ENCODE results near the gene CTAGE1.
"Not testable (repeated sequence)": the region's sequence is repeated elsewhere in the genome, so short reads cannot be mapped to it uniquely, and the experiment has no call there.

The CTAGE1 gene

GRCh38 chr18:22436136-22436535, 18.4 kb upstream of the CTAGE1 start:
- DNase-seq (ENCODE audit: low read depth): no peak

DNA sequence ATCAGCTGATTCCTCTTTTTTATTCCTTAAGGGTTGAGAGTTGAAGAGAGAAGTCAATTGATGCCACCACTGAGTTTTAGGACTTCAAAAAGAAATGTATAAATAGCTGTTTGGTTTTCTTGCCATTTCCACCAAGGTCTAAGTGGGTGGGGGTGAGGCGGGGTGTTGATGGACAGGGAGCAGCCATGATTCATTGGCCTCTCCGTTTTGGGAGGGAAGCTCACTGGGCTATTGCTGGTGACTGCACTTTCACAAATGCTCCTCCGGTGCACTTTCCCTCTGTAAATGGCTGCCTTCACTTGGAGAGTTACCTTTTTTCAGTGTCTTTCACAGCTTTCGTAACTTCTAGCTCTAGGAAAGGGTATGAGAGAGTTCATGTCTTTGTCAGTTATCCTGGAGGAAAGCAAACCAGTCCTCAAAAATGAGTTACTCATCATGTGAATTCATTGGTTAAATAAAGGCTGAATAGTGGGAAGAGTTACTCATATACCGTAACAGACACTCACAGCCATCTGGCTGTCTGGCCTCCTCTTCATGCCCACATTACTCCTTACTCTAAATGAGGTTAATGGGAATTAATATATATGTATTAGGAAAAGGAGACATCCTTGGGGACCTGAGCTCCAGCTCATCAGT, 17.4 kb upstream of the CTAGE1 start:
- no peak for DNase-seq (ENCODE audit: low read depth)

GRCh38 chr18:22433956-22434355, 16.2 kb upstream of the CTAGE1 start:
- DNase-seq (ENCODE audit: low read depth): no peak

DNA sequence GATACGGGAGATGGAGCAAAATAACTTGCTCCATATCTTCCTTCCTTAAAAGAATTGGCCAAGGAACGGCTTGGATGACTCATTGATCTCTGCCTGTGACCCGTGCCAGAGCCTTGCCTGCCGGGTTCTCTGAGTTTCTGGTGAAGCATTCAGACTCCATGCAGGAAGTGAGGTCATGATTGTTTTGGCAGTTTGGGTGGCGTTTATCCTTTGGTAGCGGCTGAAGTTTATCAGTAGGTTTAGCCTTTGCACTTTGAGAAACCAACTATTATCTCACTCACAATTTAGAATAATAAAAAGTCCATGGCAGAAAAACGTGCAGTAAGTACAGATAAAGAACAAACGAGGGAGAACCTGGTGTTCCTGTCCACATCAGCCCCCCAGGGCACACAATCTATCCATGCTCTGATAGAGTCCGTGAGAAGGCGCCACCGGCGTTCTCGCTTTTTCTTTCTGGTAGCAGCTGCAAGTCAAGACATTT, 15.0 kb upstream of the CTAGE1 start:
- DNase-seq (ENCODE audit: low read depth): no peak

- no peak for DNase-seq (ENCODE audit: low read depth)
These were observed 11.8 kb upstream of the CTAGE1 start for GRCh38 chr18:22429564-22429963.

GRCh38 chr18:22428672-22429071, 11.0 kb upstream of the CTAGE1 start:
- no peak for DNase-seq (ENCODE audit: low read depth)

DNA sequence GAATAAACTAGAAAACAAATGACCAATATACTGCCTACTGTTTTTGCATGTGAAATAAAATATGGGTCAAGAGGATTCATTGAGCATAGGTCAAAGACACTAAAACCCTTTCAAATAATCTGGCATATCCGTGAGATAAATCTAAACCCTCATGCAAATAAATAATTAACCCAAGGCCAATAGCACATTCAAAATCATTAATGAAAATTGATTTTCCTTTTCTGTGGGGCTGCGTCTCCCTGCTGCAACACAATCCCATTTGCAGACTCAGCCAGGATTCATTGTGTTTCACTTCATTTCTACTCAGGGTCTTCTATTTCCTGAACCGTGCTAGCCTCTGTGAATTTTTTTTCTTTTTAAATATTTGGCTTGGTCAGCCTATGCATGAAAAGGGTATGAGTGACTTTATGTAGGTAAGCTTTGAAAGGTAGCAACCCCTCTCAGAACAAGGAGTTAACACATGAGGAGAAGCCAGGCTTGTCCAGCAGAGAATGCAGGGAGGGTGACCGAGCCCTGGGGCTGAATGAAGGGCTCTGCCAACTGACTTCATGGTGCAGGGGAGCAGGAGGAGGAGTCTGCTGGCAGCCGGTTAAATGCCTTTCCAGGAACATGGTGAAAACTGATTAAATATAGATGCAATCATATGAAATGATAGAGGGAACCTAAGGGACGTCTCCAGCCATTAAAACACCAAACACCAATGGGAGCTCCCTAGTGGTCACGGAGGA, 10.3 kb upstream of the CTAGE1 start:
- no peak for DNase-seq (ENCODE audit: low read depth)

DNA sequence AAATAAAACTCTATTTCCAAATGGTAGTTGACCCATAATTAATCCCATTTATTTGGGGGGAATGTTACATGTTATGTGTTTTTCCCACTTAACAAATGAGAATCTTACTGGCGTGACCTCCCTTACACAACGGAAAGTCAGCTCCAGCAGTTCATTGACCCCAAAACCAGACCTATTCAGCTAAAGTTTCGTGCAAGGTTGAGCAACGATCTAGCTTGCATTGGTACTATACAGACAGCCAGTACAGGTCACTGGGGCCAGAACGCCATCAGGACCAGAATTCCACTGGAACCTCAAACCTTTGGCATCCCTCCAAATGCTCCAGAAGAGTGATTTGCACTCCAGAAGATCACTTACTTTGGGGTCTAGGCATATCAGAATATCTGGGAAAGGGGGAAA, 6.8 kb upstream of the CTAGE1 start:
- DNase-seq (ENCODE audit: low read depth): no peak

- no peak for DNase-seq (ENCODE audit: low read depth)
These were observed 6.3 kb upstream of the CTAGE1 start for GRCh38 chr18:22423878-22424564.

- DNase-seq (ENCODE audit: low read depth): no peak
These were observed 5.3 kb upstream of the CTAGE1 start for GRCh38 chr18:22422909-22423548.

DNA sequence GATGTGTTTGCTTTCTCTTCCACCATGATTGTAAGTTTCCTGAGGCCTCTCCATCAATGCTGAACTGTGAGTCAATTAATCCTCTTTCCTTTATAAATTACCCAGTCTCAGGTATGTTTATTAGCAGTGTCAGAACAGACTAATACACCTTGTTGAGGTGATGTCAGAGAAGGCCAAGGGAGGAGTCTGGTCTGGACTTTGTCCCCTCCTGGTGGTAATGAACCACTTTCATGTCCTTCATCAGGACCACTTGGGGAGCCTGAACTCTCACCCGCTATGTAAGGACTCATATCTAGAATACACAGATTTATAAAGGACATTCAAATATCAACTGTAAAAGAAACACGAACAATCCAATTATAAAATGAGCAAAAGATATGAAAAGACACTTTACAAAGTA, 2.9 kb upstream of the CTAGE1 start:
- DNase-seq (ENCODE audit: low read depth): no peak

DNA sequence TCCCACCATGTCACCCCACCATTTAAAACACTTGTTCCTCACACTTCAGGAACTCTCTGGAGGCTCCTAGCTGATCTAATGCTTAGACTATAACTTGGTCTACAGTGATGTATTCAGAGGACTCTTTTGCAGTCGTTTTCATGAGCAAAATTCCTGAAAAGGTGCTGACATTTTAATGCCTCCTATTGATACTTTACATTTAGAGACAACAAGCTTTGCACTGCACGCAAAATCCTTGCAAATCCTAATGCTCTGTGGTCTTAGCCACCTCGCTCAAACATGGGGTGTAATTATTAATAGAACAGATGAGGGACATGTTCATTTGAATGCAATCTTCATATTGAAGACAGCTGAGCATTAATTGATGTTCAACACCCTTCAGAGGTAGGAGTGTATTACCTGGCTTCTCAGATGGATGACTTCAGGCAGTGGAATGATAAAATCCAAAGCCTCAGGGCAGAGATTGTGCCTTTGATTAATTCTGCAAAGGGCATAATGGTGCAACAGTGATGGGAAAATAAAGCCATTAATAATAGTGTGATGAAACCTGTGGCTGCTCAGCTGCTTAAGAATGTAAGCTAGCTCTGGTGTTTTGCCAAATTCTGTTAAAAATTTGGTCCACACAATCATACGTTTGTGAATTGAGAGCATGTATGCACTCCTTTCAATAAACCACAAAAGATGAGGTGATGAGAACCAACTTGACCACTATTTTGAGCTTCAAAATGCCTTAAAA, 5.4 kb downstream of the CTAGE1 start:
- DNase-seq (ENCODE audit: low read depth): no peak

GRCh38 chr18:22411446-22411845, 6.3 kb downstream of the CTAGE1 start:
- DNase-seq (ENCODE audit: low read depth): no peak

GRCh38 chr18:22410126-22410525, 7.6 kb downstream of the CTAGE1 start:
- no peak for DNase-seq (ENCODE audit: low read depth)

GRCh38 chr18:22409445-22409844, 8.3 kb downstream of the CTAGE1 start:
- DNase-seq (ENCODE audit: low read depth): no peak

DNA sequence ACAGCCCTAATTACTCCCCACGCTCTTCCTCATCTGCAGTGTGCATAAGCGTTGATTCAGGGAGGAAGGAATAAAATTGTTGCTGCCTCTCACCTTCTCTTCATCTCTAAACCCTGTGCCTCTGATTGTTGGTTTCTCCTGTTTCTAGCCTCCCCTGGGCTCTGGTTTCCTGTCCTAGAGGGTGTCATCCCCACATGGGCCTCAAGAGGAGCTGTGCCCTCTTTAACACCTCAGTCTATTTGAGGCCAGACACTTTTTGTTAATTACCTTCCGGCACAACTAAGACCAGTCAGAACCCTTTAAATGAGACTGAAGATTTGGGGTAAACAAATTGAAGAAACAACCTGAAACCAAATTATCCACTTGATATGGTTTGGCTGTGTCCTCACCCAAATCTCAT, 9.7 kb downstream of the CTAGE1 start:
- no peak for DNase-seq (ENCODE audit: low read depth)

GRCh38 chr18:22405142-22405541, 12.6 kb downstream of the CTAGE1 start:
- no peak for DNase-seq (ENCODE audit: low read depth)

DNA sequence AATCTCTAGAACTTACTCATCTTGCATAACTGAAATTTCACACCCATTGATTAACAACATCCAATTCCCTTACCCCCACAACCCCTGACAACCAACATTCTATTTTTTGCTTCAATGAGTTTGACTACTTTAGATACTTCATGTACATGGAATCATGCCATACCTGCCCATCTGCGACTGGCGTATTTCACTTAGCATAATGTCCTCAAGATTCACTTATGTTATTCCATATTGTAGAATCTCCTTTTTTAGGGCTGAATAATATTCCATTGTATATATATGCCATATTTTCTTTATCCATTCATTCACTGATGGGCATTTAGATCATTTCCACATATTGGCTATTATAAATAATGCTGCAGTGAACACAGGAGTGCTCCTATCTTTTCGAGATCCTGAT, 13.8 kb downstream of the CTAGE1 start:
- no peak for DNase-seq (ENCODE audit: low read depth)

DNA sequence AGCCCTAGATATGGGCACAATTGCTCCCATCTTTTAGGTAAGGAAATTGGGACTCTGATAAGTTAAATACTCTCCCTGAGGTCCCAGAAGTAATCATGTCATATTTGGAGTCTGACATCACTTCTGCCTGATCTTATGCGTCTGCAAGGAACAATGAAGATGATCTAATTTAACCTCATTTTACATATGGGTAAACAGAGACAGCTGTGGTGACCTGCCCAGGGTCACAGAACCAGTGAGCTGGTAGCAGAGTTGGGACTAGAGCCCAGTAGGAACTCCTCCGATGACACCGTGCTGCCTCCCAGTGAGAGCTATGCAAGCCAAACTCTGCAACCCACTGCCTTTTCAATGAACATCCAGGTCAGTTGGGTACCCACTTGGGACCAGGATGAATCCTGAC, 17.8 kb downstream of the CTAGE1 start:
- no peak for DNase-seq (ENCODE audit: low read depth)

- DNase-seq (ENCODE audit: low read depth): no peak
These were observed 19.3 kb downstream of the CTAGE1 start for GRCh38 chr18:22398464-22398863.

GRCh38 chr18:22394428-22394827, 23.3 kb downstream of the CTAGE1 start:
- DNase-seq (ENCODE audit: low read depth): no peak

DNA sequence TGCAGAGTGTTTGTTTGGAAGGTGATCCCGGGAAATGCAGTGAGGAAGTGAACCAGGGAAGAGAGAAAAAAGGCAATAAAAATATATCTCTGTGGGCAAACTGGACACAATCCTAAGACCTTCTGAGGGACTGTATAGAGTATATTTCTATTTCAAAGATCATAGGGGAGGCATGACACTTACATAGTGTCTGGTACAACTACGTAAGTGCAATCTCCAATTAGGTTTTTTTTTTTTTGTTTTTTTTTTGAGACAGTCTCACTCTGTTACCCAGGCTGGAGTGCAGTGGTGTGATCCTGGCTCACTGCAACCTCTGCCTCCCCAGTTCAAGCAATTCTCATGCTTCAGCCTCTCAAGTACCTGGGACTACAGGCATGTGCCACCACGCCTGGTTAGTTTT, 24.6 kb downstream of the CTAGE1 start:
- DNase-seq (ENCODE audit: low read depth): not testable (repeated sequence)
